K562 (cell line): ENCODE results near the gene RNF39. TPM values are rescaled to one million over a fixed set of nuclear protein-coding genes. Genes with fewer than 3 reads are reported as not detected.

Source experiments
- BCL6 ChIP-seq: fragments of 250-450 bp; sonication (Bioruptor Pico); IDR thresholded peaks from 2 replicates; pipeline ENCODE4 v1.4.0; 2020
- C11orf30 ChIP-seq: fragments of 450-650 bp; IDR thresholded peaks from 2 replicates; pipeline ENCODE4 v1.6.1; 2016; ENCODE audit warnings: low read depth, mild to moderate bottlenecking
- ERF ChIP-seq: fragments of 450-650 bp; formaldehyde crosslinking; IDR thresholded peaks from 2 replicates; pipeline ENCODE4 v1.4.0; 2020; ENCODE audit warnings: mild to moderate bottlenecking, mixed read lengths
- MED1 ChIP-seq: sonication (generic); formaldehyde crosslinking; IDR thresholded peaks from 2 replicates; pipeline ENCODE4 v1.8.1; 2023; ENCODE audit warnings: missing genetic modification reagents, borderline replicate concordance
- NKRF ChIP-seq: fragments of 450-650 bp; IDR thresholded peaks from 2 replicates; pipeline ENCODE4 v1.6.1; 2016; ENCODE audit warnings: borderline replicate concordance
- RBM25 ChIP-seq: fragments of 200-400 bp; formaldehyde crosslinking; IDR thresholded peaks from 2 replicates; pipeline ENCODE4 v1.6.1; 2018; ENCODE audit warnings: low read length, low read depth, moderate library complexity; ENCODE audit not compliant: severe bottlenecking
- SMAD1 ChIP-seq: fragments of 150-350 bp; IDR thresholded peaks from 2 replicates; pipeline ENCODE4 v1.6.1; 2014; ENCODE audit warnings: low read length, low read depth; ENCODE audit not compliant: partially characterized antibody
- STAT5A ChIP-seq: IDR thresholded peaks from 2 replicates; pipeline ENCODE4 v1.6.1; 2012; ENCODE audit warnings: low read length, inconsistent platforms, borderline replicate concordance
- ZBTB5 ChIP-seq: fragments of 450-650 bp; IDR thresholded peaks from 2 replicates; pipeline ENCODE4 v1.6.1; 2017; ENCODE audit warnings: antibody characterized with exemption
- ZC3H4 ChIP-seq: sonication (generic); formaldehyde crosslinking; IDR thresholded peaks from 2 replicates; pipeline ENCODE4 v1.9.0; 2021; ENCODE audit warnings: missing genetic modification reagents, borderline replicate concordance
- ZNF146 ChIP-seq: IDR thresholded peaks from one replicate; pipeline ENCODE4 v1.6.1; 2018; ENCODE audit warnings: missing compliant biosample characterization; ENCODE audit not compliant: unreplicated experiment
- ZNF217 ChIP-seq: sonication (generic); formaldehyde crosslinking; IDR thresholded peaks from 2 replicates; pipeline ENCODE4 v1.8.0; 2022; ENCODE audit warnings: mild to moderate bottlenecking, missing genetic modification reagents
- ZNF407 ChIP-seq: fragments of 450-650 bp; IDR thresholded peaks from 2 replicates; pipeline ENCODE4 v1.6.1; 2016; ENCODE audit warnings: low read depth
- ZNF655 ChIP-seq: fragments of 250-450 bp; sonication (Bioruptor Pico); IDR thresholded peaks from 2 replicates; pipeline ENCODE4 v1.5.0; 2021
- polyA plus RNA-seq, 8 experiments: library from polyadenylated mRNA; depleted of rRNA in 4 of 8; stranded (reverse) in 5 of 8; unstranded in 3 of 8; fragments of >200 nt; fragmentation: Nextera tagmentation in 2 of 8; fragmentation: Illumina TruSeq in 1 of 8; extraction: Ambion mirVana in 2 of 8; extraction: Trizol in 1 of 8; gene quantifications; 2 replicates each; pipeline versions ENCODE4 v1.2.1 to v1.2.3, GENCODE V29; 2011 to 2014; ENCODE audit warnings: inconsistent platforms in 1 of 8, missing spikeins in 1 of 8
- total RNA-seq, 7 experiments: library from RNA; depleted of rRNA in 6 of 7; stranded (reverse); fragments of >200 nt in 6 of 7; fragmentation: Illumina TruSeq in 2 of 7; extraction: Trizol in 2 of 7; gene quantifications; 2 replicates each; pipeline versions ENCODE4 v1.2.1 to v1.2.3, GENCODE V29; 2011 to 2021; ENCODE audit warnings: low replicate concordance in 1 of 7

The RNF39 gene
- total and polyA plus RNA-seq, 9 of the 15 experiments (the other 6 are each of a cell fraction or from before 2014, with no cell fraction given), result not detected

- TF ChIP-seq ERF (CRISPR knock-in tag) (peak; percentile 11; the same call in 1 of the 2 replicates), ZNF217 (no peak), MED1 (CRISPR knock-in tag) (no peak), ZNF655 (CRISPR knock-in tag) (no peak), ZNF146 (no peak), RBM25 (no peak), ZC3H4 (CRISPR knock-in tag) (no peak), STAT5A (no peak; the same call in 1 of the 2 replicates), BCL6 (no peak), SMAD1 (no peak), ZNF407 (no peak), C11orf30 (peak; percentile 87), NKRF (peak; percentile 26; the same call in 1 of the 2 replicates), ZBTB5 (no peak)
These were observed 8.8 kb downstream of the RNF39 start, which contains the start of gene PPP1R11 (continued) for GRCh38 chr6:30066577-30067459.
